ENCODE results near the gene SMAD7.

The SMAD7 gene

GRCh38 chr18:48892146-48892855, 58.5 kb downstream of the SMAD7 start:
- TF ChIP-seq CTCF (conservative IDR thresholded peaks at IDR 0.05; ENCODE audit: low read depth, low read length): no peak
- no peak overlapping the region for H3K4me3 ChIP-seq (ENCODE audit: low read depth, low read length)
- DNase-seq (ENCODE audit: low read depth): no peak

- no peak for DNase-seq (ENCODE audit: low read depth)
- H3K4me3 ChIP-seq (ENCODE audit: low read depth, low read length): no peak overlapping the region
- no peak for TF ChIP-seq CTCF (conservative IDR thresholded peaks at IDR 0.05; ENCODE audit: low read depth, low read length)
Measured at GRCh38 chr18:48891721-48892120, 59.0 kb downstream of the SMAD7 start.

- TF ChIP-seq CTCF (conservative IDR thresholded peaks at IDR 0.05; ENCODE audit: low read depth, low read length): no peak
- H3K4me3 ChIP-seq (ENCODE audit: low read depth, low read length): no peak overlapping the region
- no peak for DNase-seq (ENCODE audit: low read depth)
Measured at GRCh38 chr18:48889981-48890762, 60.6 kb downstream of the SMAD7 start.

- no peak overlapping the region for H3K4me3 ChIP-seq (ENCODE audit: low read depth, low read length)
- TF ChIP-seq CTCF (conservative IDR thresholded peaks at IDR 0.05; ENCODE audit: low read depth, low read length): peak; percentile 2
- peak; percentile 51 for DNase-seq (ENCODE audit: low read depth)
Measured at GRCh38 chr18:48889115-48889941, 61.4 kb downstream of the SMAD7 start.

GRCh38 chr18:48888773-48889080, 62.0 kb downstream of the SMAD7 start:
- DNase-seq (ENCODE audit: low read depth): no peak
- TF ChIP-seq CTCF (conservative IDR thresholded peaks at IDR 0.05; ENCODE audit: low read depth, low read length): no peak
- no peak overlapping the region for H3K4me3 ChIP-seq (ENCODE audit: low read depth, low read length)

- H3K4me3 ChIP-seq (ENCODE audit: low read depth, low read length): no peak overlapping the region
- DNase-seq (ENCODE audit: low read depth): no peak
Measured at GRCh38 chr18:48887905-48888772, 62.6 kb downstream of the SMAD7 start.

More at GRCh38 chr18:48887905-48888772, 62.6 kb downstream of the SMAD7 start:
- TF ChIP-seq CTCF (conservative IDR thresholded peaks at IDR 0.05; ENCODE audit: low read depth, low read length): no peak
